Measurements from ENCODE around the gene CBARP. TPM values are rescaled to one million over a fixed set of nuclear protein-coding genes. Genes with fewer than 3 reads are reported as not detected.
A peak's percentile ranks its signal among the peaks of the same experiment; 100 is the strongest.

The CBARP gene
- total and polyA plus RNA-seq, 2 of the 13 experiments (the other 11 are each of a cell fraction or from before 2014, with no cell fraction given), result 1.2 to 1.4 TPM

GRCh38 chr19:1243768-1244692 is 6.2 kb upstream of the CBARP start (continued):
- no peak for TF ChIP-seq MTERF4 (CRISPR knock-in tag; IDR thresholded peaks at IDR 0.05)
- no peak for TF ChIP-seq HMG20A (CRISPR knock-in tag; IDR thresholded peaks at IDR 0.05; ENCODE audit: borderline replicate concordance)
- TF ChIP-seq BRCA1 (CRISPR knock-in tag; IDR thresholded peaks at IDR 0.05), result no peak
- TF ChIP-seq SPEN (CRISPR knock-in tag; IDR thresholded peaks at IDR 0.05; ENCODE audit: low read depth), result no peak
- peak; percentile 16; the same call in 1 of the 2 replicates for TF ChIP-seq SP4 (CRISPR knock-in tag; IDR thresholded peaks at IDR 0.05)
- TF ChIP-seq NFATC3 (CRISPR knock-in tag; IDR thresholded peaks at IDR 0.05), result no peak
- TF ChIP-seq CC2D1A (CRISPR knock-in tag; IDR thresholded peaks at IDR 0.05), result no peak
- TF ChIP-seq HHEX (CRISPR knock-in tag; IDR thresholded peaks at IDR 0.05), result no peak
- TF ChIP-seq ZNF598 (CRISPR knock-in tag; IDR thresholded peaks at IDR 0.05; ENCODE audit: borderline replicate concordance), result no peak
- TF ChIP-seq PITX1 (CRISPR knock-in tag; IDR thresholded peaks at IDR 0.05), result no peak
- 0 out of 2 replicates have a peak, but pooled peaks have one; percentile 38 for TF ChIP-seq CEBPG (CRISPR knock-in tag; IDR thresholded peaks at IDR 0.05)
- TF ChIP-seq DMTF1 (CRISPR knock-in tag; IDR thresholded peaks at IDR 0.05), result no peak
- no peak for TF ChIP-seq ATF1 (CRISPR knock-in tag; IDR thresholded peaks at IDR 0.05)
- no peak for TF ChIP-seq IKZF4 (CRISPR knock-in tag; IDR thresholded peaks at IDR 0.05; ENCODE audit: borderline replicate concordance, low read depth, not compliant biosample characterization)
- TF ChIP-seq SNRNP70 (IDR thresholded peaks at IDR 0.05; ENCODE audit: low read depth, low read length), result no peak
- no peak; the same call in 1 of the 2 replicates for TF ChIP-seq ZNF761 (CRISPR knock-in tag; conservative IDR thresholded peaks at IDR 0.05)
- TF ChIP-seq ARNTL (CRISPR knock-in tag; IDR thresholded peaks at IDR 0.05), result no peak
- no peak for TF ChIP-seq MAFF (IDR thresholded peaks at IDR 0.05; ENCODE audit: low read depth, low read length)
- no peak for TF ChIP-seq ARID3A (IDR thresholded peaks at IDR 0.05; ENCODE audit: low read depth, low read length)
- no peak for TF ChIP-seq DZIP1 (CRISPR knock-in tag; IDR thresholded peaks at IDR 0.05)
- TF ChIP-seq CHCHD3 (CRISPR knock-in tag; IDR thresholded peaks at IDR 0.05), result no peak
- peak; percentile 37; the same call in 1 of the 2 replicates for TF ChIP-seq ZNF678 (CRISPR knock-in tag; IDR thresholded peaks at IDR 0.05)
